Stimulated activated CD8-positive, alpha-beta memory T cell treated with anti-CD3 and anti-CD28 coated beads, Interleukin-2, amount 100 ng/mL, for 48 hours (primary cell): ENCODE measurements around the gene GPR37L1.
A peak's percentile ranks its signal among the peaks of the same experiment; 100 is the strongest.
"Not testable (repeated sequence)": the region's sequence is repeated elsewhere in the genome, so short reads cannot be mapped to it uniquely, and the experiment has no call there.

Experiments
- DNase-seq, 2 donors: peaks; one replicate each; pipeline ENCODE4 v3.0.0-alpha.2; 2020; ENCODE audit warnings: low read depth in 2 of 2

The GPR37L1 gene

DNA sequence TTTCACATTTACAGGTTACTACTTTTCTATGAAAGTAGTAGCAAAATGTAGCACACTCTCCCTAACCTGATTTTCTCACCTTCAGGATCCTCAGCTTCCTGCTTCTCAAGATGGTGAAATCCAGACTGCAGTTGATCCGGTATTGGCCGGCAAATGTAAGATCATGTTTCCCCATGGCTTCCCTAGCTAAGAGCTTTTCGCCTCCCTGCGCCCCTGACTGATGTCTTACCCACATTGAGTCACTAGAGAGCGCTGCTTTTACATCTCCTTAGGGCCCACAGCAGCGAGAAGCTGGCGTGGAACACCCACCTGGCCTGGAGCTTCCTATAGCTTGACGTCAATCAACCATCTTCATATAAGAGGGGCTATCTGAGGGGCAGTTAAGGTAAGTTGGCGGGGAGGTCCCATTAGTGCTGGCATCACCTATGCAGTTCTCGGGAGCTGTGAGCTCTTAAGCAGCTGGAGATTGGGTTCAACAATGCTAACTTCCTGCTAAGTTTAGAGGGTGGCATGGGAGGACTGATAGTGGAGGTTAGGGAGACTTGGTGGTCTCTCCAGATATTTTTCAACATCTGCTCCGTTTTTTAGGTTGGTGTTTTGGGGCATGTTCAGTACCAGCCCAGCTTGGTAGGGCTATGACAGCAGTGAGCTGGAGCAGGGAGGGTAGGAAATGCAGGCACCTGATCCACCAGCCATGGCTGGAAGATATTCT, 32.2 kb downstream of the GPR37L1 start:
- no peak for DNase-seq

DNA sequence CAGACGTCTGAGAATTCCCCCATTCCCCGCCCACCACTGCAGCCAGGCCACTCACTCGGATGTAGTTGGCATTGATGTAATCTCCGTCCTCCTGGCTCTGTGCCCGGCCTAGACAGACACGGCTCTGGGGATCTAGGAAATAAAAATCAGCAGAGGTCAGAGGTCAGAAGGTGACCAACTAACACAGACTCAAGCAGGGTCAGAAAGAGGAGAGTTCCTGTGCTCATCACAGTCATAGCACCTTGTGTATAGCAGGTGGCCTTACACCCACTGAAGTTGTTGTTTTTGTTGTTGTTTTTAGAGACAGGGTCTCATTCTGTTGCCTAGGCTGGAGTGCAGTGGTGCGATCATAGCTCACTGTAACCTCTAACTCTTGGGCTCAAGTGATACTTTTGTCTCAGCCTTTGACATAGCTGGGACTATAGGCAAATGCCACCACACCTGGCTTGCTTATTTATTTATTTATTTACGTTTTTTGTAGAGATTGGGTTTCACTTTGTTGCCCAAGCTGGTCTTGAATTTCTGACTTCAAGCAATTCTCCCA, 32.8 kb downstream of the GPR37L1 start:
- DNase-seq = no peak

GRCh38 chr1:202156590-202156989, 33.9 kb downstream of the GPR37L1 start:
- DNase-seq = no peak

DNA sequence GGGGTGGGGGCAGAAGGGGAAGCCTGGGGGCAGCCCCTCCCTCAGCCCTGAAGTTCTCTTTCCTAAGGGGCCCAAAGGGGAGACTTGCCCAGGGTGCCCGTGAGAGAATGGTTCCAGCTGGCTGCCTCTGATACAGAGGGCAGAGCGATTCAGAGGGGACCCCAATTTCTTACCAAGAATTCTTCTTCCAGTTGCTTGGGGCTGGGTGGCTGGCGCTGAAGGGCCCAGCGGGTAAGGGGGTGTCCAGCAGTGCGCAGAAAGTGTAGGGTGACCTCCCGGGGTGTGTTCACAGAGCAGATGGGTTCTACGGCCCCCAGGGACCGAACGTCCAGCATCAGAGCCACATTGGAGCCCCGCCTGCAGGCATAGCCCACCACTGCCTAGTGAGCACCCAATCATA, 35.2 kb downstream of the GPR37L1 start:
- DNase-seq = no peak

GRCh38 chr1:202158810-202159533, 36.3 kb downstream of the GPR37L1 start:
- no peak for DNase-seq

GRCh38 chr1:202159534-202160371, 37.0 kb downstream of the GPR37L1 start:
- DNase-seq = peak; percentile 69 to 74

- peak; percentile 87 to 89 for DNase-seq
Measured at GRCh38 chr1:202160377-202160940, 37.7 kb downstream of the GPR37L1 start, which contains the start of gene PTPN7. Gene PTPN7 (minus strand): TSS chr1:202160602. CDS start chr1:202159402, 1,200 bp downstream.

DNA sequence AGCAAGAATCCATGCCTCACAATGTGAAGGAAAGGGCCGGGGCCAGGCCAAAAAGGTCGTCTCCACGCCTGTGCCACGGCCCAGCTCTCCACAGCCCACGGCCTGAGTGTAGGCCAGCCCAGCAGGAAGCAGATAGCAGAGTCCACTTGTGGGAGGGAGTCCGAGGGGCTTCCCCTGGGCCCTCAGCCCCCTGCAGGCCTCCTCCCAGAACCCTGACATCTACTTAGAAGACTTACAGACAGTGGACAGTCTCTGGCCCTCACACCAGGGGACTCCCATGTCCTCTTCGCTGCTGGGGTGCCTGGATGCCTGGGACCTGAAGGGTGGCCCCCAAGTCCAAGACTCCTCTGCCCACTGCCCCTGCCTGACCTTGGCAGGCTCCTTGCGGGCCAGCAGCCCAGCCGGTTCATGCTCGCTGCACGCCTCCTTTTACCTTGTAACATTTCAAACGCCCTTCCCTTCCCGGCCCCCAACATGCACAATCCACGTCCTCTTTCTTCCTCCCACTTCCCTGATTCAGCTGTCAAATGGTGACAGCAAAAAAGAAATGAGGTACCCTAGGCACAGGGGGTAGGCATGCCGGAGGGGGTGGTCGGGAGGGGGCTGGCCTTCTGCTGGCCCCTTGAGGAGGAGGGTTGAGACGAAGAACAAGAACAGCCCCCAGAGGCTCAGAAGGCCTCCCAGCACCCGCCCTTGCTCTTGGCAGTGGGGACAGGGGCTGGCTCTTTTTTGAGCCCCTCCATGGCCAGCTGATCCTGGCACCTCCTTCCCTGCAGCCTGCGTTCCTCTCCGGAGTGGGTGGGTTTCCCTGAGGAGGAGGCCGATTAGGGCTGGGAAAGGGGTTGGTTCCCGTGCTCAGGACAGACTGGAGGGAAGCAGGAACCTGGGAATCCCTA, 38.7 kb downstream of the GPR37L1 start:
- no peak for DNase-seq

- DNase-seq = peak in 1 of 2 donors; percentile 67
Measured at GRCh38 chr1:202162047-202162417, 39.3 kb downstream of the GPR37L1 start.

DNA sequence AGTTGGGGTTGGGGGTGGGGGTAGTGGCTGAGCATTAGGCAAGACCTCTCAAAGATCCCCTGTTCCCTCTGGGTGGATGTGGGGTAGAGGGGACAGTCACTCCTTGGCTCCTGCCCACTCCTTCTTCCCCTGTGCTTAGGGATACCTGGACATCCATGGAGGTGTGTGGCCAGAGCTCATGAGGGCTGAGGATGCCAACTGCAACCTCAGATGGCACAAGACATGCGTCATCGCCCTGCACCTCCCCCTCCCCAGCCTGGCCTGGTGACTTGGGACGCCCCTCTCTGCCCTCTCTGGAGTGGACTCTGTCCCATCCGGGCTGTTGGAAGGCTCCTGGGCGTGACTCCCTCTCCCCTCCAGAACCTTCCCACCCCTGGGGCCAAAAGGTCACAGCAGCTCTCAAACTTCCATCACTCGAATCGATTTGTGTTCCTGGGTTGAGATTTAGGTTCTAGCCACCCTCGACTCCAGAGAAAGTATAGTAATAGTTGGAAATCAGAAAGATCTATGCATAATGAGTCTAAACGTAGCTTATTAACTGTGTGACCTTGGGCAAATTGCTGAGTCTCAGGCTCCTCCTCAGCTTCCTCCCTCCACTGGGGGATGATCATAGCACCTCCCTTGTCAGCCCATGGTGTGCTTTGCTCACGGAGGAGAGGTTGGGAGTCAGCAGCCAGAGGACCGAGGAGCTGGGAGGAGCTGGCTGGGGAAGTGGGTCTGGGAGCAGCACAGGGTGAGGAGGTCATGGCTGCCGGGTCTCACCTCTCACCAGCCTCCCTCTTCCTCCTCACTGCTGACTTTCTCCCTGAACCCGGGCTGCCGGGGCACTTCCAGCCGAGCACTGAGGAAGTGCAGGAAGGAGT, 39.9 kb downstream of the GPR37L1 start:
- no peak for DNase-seq

GRCh38 chr1:202163281-202164270, 40.9 kb downstream of the GPR37L1 start:
- no peak for DNase-seq

- DNase-seq = no peak
Measured at GRCh38 chr1:202164271-202165037, 41.7 kb downstream of the GPR37L1 start.

DNA sequence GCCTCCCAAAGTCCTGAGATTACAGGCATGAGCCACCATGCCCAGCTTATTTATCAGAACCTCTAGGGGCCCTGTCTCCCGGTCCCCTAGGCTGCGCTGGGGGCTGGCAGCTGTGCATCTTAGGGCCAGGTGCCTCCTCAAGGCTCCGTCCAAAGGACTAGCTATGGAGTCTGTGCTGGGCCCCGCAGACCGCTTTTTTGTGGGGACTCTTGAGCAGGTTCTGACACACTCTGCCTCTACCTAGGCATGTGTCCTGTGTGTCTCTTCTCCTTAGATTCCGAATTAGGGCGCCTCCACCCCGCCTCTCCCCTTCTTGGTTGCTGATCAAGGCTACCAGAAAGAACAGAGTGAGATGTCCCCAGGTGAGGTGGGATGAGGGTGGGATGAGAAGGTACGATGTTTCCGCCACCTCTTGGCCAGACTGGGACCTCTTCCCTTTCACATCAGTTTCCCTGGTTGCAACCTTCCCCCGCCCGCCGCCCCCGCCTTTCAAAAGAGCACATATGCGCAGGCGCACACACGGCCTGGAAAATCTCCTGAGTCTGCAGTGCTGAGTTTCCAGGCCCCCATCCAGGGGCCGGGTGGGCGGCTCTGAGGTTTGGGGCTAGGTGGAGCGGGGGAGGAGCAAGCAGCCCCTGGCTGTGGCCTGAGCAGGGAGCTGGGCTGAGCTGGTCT, 42.7 kb downstream of the GPR37L1 start:
- DNase-seq = peak; percentile 65 to 71

DNA sequence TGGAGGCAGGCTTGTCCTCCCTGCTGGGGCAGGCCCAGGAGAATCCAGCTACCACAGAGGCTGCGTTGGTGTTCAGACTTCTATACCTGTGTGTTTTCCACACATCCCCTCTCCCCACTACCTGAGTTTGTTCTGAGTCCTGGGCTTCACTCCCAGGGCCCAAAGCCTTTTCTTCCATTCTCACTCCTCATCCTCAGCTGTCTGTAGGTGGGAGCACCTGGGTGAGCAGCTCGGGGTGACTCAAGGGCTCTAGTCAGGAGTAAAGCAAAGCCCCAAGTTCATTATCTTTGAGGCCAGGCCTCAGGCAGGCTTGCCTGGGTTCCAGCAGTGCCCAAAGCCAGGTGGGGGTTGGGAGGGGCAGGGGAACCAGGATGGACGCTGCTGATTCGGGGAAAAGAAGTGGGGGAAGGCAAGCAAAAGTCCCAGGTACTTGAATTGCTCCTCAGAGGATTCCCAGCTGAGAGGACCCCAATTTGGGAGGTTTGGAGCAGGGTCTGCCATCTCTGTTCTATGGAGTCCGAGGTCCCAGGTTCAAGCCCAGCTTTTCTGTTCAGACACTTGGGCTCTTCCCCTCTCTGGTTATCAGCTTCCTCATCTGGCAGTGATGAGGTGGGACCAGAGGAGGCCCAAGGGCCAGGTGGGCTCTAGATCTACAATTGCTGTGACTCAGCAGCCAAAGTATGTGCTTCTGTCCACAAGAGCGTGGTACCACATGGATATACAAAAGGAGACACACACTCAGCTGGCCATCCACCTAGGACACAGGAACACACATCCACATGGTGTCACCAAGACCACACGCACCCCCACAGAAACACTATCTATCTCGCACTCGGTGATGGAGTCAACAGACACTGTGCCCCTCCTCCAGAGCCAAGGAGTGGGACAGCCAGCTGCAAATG, 43.5 kb downstream of the GPR37L1 start:
- DNase-seq = no peak

- DNase-seq = not testable (repeated sequence)
Measured at GRCh38 chr1:202167054-202167453, 44.3 kb downstream of the GPR37L1 start.
